ENCODE results near the gene URB2. TPM values are rescaled to one million over a fixed set of nuclear protein-coding genes. Genes with fewer than 3 reads are reported as not detected.

Gene URB2
- total RNA-seq, 4 donors from 2014 or later = 7.8 to 14.1 (median 11.0) TPM

DNA sequence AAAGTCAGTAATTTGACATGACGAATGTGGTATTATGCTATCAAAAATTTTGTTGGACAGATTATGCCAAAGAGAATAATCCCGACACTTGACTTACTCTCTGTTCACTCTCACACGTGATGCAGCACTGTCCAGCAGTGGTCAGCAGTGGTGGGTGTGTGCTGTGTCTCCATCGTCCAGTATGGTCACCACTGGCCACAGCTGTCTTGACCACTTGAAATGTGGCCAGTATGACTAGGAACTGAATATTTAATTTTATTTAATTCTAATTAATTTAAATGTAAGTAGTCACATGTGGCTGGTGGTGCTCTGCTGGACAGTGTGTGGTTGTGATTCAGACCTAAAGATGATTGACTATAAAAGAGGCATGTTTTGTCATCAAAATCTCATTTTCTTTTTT, 24.0 kb downstream of the URB2 start:
- H3K27me3 ChIP-seq = no peaks in the 10 kb centered on the region
- no peaks in the 10 kb centered on the region for H3K4me1 ChIP-seq
- peaks cover 6 to 100% (median 9%) of the 10 kb centered on the region in 3 donors for H3K36me3 ChIP-seq
- H3K9me3 ChIP-seq = no peaks in the 10 kb centered on the region
- no peak overlapping the region for H3K27ac ChIP-seq
- DNase-seq = no peak
- no peak overlapping the region for H3K4me3 ChIP-seq
- 85 to 93% methylated on average over 4 of the region's 4 CpGs for WGBS, 2 donors
- TF ChIP-seq POLR2A (IDR thresholded peaks at IDR 0.05) = no peak
- TF ChIP-seq, protein P1, sequence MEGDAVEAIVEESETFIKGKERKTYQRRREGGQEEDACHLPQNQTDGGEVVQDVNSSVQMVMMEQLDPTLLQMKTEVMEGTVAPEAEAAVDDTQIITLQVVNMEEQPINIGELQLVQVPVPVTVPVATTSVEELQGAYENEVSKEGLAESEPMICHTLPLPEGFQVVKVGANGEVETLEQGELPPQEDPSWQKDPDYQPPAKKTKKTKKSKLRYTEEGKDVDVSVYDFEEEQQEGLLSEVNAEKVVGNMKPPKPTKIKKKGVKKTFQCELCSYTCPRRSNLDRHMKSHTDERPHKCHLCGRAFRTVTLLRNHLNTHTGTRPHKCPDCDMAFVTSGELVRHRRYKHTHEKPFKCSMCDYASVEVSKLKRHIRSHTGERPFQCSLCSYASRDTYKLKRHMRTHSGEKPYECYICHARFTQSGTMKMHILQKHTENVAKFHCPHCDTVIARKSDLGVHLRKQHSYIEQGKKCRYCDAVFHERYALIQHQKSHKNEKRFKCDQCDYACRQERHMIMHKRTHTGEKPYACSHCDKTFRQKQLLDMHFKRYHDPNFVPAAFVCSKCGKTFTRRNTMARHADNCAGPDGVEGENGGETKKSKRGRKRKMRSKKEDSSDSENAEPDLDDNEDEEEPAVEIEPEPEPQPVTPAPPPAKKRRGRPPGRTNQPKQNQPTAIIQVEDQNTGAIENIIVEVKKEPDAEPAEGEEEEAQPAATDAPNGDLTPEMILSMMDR (IDR thresholded peaks at IDR 0.05) = no peak
- intact Hi-C loops (cut with DNase I) = no loop called here

DNA sequence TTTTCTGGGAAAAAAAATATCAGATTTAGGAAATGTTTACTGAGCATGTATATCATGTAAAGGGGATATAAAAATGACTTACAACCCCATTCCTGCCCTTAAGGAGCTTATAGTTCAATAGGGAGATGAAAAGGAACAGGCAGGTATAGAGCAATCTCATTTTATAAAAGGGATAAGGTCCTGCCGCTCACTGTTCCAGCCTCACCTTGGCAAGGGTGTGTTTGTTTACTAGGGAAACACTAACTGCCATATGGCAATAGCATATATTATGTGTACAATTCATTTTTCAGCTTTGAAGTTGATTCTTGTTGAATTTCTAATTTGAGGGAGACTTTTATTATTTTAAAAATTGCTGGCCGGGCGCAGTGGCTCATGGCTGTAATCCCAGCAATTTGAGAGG, 25.5 kb downstream of the URB2 start:
- Histone ChIP-seq H3K27ac (no peak overlapping the region), H3K4me3 (no peak overlapping the region), H3K9me3 (no peaks in the 10 kb centered on the region), H3K27me3 (no peaks in the 10 kb centered on the region), H3K36me3 (peaks cover 4 to 100% (median 9%) of the 10 kb centered on the region in 3 donors), H3K4me1 (no peaks in the 10 kb centered on the region)
- WGBS, 2 donors = 90 to 95% methylated on average over 3 of the region's 3 CpGs
- intact Hi-C loops (cut with DNase I) = no loop called here
- no peak for DNase-seq
- TF ChIP-seq, protein P1 (IDR thresholded peaks at IDR 0.05) = no peak
- no peak for TF ChIP-seq POLR2A (IDR thresholded peaks at IDR 0.05)

- Histone ChIP-seq H3K36me3 (peaks cover 2 to 100% (median 3%) of the 10 kb centered on the region in 3 donors), H3K4me1 (no peaks in the 10 kb centered on the region), H3K9me3 (no peaks in the 10 kb centered on the region), H3K27me3 (no peaks in the 10 kb centered on the region), H3K4me3 (no peak overlapping the region), H3K27ac (no peak overlapping the region)
- no peak for DNase-seq
- intact Hi-C loops (cut with DNase I) = no loop called here
- TF ChIP-seq POLR2A (IDR thresholded peaks at IDR 0.05) = no peak
- TF ChIP-seq, protein P1 (IDR thresholded peaks at IDR 0.05) = no peak
- WGBS, 2 donors = 69 to 100% methylated on average over 1 of the region's 1 CpG
Measured at GRCh38 chr1:229653420-229653819, 27.4 kb downstream of the URB2 start.

DNA sequence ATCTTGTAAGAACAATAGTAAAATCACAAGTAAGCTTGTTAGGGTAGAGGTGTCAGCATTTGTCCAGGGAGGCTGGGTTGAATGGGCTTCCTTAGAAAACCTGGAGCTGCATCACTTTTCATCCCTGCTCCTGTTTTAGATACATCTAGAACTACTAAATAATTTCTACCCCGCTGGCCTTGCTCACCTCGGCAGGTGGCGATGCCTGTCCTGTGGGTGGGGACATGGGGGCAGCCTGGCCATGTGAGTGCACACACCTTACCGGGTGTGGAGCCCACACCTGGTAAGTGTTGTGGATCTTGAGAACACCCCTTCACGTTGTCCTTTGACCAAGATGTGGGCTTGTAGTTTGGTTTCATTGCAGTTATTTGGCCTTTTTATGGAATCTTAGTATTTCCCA, 29.7 kb downstream of the URB2 start:
- whole genome bisulfite sequencing, 2 donors = 77 to 86% methylated on average over 5 of the region's 5 CpGs
- no peaks in the 10 kb centered on the region for H3K27me3 ChIP-seq
- no peaks in the 10 kb centered on the region for H3K9me3 ChIP-seq
- TF ChIP-seq, protein P1 (IDR thresholded peaks at IDR 0.05) = no peak
- no peak for TF ChIP-seq POLR2A (IDR thresholded peaks at IDR 0.05)
- H3K36me3 ChIP-seq = peaks cover 0 to 100% (median 3%) of the 10 kb centered on the region in 3 donors
- no peak overlapping the region for H3K27ac ChIP-seq
- H3K4me1 ChIP-seq = no peaks in the 10 kb centered on the region
- no peak overlapping the region for H3K4me3 ChIP-seq
- DNase-seq = no peak
- intact Hi-C loops (cut with DNase I) = no loop called here

DNA sequence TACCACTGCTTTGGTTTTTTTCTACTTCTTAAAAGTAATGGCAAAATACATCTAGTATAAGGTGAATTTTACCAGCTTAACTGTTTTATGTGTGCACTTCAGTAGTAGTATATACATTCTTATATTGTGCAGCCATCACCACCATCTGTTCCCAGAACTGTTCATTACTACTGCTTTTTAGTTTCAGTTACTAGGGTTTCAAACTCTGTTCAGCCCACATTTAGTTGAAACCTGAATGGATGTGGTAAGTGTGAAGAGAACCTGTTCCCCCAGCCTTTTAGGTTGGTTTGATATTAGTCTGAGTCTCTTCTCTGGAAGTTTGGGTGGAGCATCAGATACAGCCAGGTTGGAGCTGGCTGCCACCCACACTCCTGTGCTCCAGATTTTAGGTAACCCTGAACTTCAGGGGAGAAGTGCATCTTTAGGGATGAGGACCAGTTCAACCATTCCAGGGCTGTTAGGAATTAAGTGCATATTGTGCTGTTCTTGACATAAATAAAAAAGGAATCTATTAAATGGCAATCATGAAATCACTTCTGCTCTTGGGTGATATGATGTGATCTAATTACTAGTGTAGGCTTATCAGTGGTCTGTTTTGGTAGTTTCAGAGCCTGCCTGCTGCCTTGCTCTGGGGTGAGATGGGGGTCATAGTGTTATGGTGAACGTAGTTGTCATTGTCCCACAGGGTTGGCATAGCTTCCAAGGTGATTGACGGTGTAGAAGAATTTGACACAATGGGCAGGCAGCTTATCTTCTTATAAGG, 32.1 kb downstream of the URB2 start:
- Histone ChIP-seq H3K4me1 (peaks cover 0 to 9% (median 0%) of the 10 kb centered on the region in 3 donors), H3K4me3 (no peak overlapping the region), H3K9me3 (no peaks in the 10 kb centered on the region), H3K27me3 (no peaks in the 10 kb centered on the region), H3K36me3 (peaks cover 0 to 89% (median 3%) of the 10 kb centered on the region in 3 donors), H3K27ac (no peak overlapping the region)
- TF ChIP-seq POLR2A (IDR thresholded peaks at IDR 0.05) = no peak
- TF ChIP-seq, protein P1 (IDR thresholded peaks at IDR 0.05) = no peak
- intact Hi-C loops (cut with DNase I) = no loop called here
- 97 to 100% methylated on average over 2 of the region's 2 CpGs for WGBS, 2 donors
- no peak for DNase-seq
